ENCODE data around the gene RASGEF1B. TPM values are rescaled to one million over a fixed set of nuclear protein-coding genes. Genes with fewer than 3 reads are reported as not detected.

RASGEF1B gene
- total RNA-seq, 1 experiment from 2014 or later: not detected

- no peak overlapping the region for H3K27ac ChIP-seq
- DNase-seq (ENCODE audit: low read depth in 1 of 2, low spot score in 2 of 2): no peak
- no peak overlapping the region for H3K4me3 ChIP-seq
- no peaks in the 10 kb centered on the region; the same call in 1 of the 2 replicates for H3K9me3 ChIP-seq (replicated peaks)
- peaks cover 34% of the 10 kb centered on the region for H3K27me3 ChIP-seq (replicated peaks)
- H3K4me1 ChIP-seq (replicated peaks): peaks cover 11% of the 10 kb centered on the region
- H3K36me3 ChIP-seq: no peaks in the 10 kb centered on the region
Measured at GRCh38 chr4:81467672-81467964, 4.1 kb downstream of the RASGEF1B start.

- peaks cover 30% of the 10 kb centered on the region for H3K27me3 ChIP-seq (replicated peaks)
- no peaks in the 10 kb centered on the region for H3K36me3 ChIP-seq
- peaks cover 11% of the 10 kb centered on the region for H3K4me1 ChIP-seq (replicated peaks)
- peak; percentile 26 to 50 for DNase-seq (ENCODE audit: low read depth in 1 of 2, low spot score in 2 of 2)
- H3K27ac ChIP-seq: no peak overlapping the region
- H3K4me3 ChIP-seq: no peak overlapping the region
- H3K9me3 ChIP-seq (replicated peaks): no peaks in the 10 kb centered on the region; the same call in 1 of the 2 replicates
Measured at GRCh38 chr4:81466841-81467671, 4.7 kb downstream of the RASGEF1B start.

- no peak overlapping the region for H3K27ac ChIP-seq
Measured at GRCh38 chr4:81465406-81466340, 6.0 kb downstream of the RASGEF1B start.

GRCh38 chr4:81460834-81461233 lies 10.9 kb downstream of the RASGEF1B start:
- Histone ChIP-seq H3K36me3 (no peaks in the 10 kb centered on the region), H3K9me3 (replicated peaks) (no peaks in the 10 kb centered on the region), H3K27ac (no peak overlapping the region), H3K4me3 (no peak overlapping the region), H3K4me1 (replicated peaks) (no peaks in the 10 kb centered on the region), H3K27me3 (replicated peaks) (no peaks in the 10 kb centered on the region)
- DNase-seq (ENCODE audit: low read depth in 1 of 2, low spot score in 2 of 2): no peak

More at GRCh38 chr4:81465406-81466340, 6.0 kb downstream of the RASGEF1B start:
- Histone ChIP-seq H3K36me3 (no peaks in the 10 kb centered on the region), H3K4me3 (no peak overlapping the region), H3K4me1 (replicated peaks) (no peaks in the 10 kb centered on the region), H3K27me3 (replicated peaks) (peaks cover 17% of the 10 kb centered on the region), H3K9me3 (replicated peaks) (no peaks in the 10 kb centered on the region)
- no peak for DNase-seq (ENCODE audit: low read depth in 1 of 2, low spot score in 2 of 2)

- Histone ChIP-seq H3K4me3 (no peak overlapping the region), H3K27me3 (replicated peaks) (no peaks in the 10 kb centered on the region), H3K9me3 (replicated peaks) (no peaks in the 10 kb centered on the region), H3K4me1 (replicated peaks) (no peaks in the 10 kb centered on the region), H3K27ac (no peak overlapping the region), H3K36me3 (no peaks in the 10 kb centered on the region)
- DNase-seq (ENCODE audit: low read depth in 1 of 2, low spot score in 2 of 2): no peak
Measured at GRCh38 chr4:81460191-81460701, 11.5 kb downstream of the RASGEF1B start.

GRCh38 chr4:81459228-81459627 lies 12.5 kb downstream of the RASGEF1B start:
- Histone ChIP-seq H3K4me3 (no peak overlapping the region), H3K36me3 (no peaks in the 10 kb centered on the region), H3K27me3 (replicated peaks) (no peaks in the 10 kb centered on the region), H3K27ac (no peak overlapping the region), H3K4me1 (replicated peaks) (no peaks in the 10 kb centered on the region), H3K9me3 (replicated peaks) (no peaks in the 10 kb centered on the region)
- DNase-seq (ENCODE audit: low read depth in 1 of 2, low spot score in 2 of 2): no peak

GRCh38 chr4:81457921-81458520 lies 13.7 kb downstream of the RASGEF1B start:
- Histone ChIP-seq H3K27me3 (replicated peaks) (no peaks in the 10 kb centered on the region), H3K9me3 (replicated peaks) (no peaks in the 10 kb centered on the region), H3K27ac (no peak overlapping the region), H3K36me3 (no peaks in the 10 kb centered on the region), H3K4me3 (no peak overlapping the region), H3K4me1 (replicated peaks) (no peaks in the 10 kb centered on the region)
- DNase-seq (ENCODE audit: low read depth in 1 of 2, low spot score in 2 of 2): no peak

- H3K9me3 ChIP-seq (replicated peaks): no peaks in the 10 kb centered on the region
- no peak for DNase-seq (ENCODE audit: low read depth in 1 of 2, low spot score in 2 of 2)
- no peaks in the 10 kb centered on the region for H3K36me3 ChIP-seq
- H3K27ac ChIP-seq: no peak overlapping the region
- H3K4me3 ChIP-seq: no peak overlapping the region
- no peaks in the 10 kb centered on the region for H3K27me3 ChIP-seq (replicated peaks)
- H3K4me1 ChIP-seq (replicated peaks): no peaks in the 10 kb centered on the region
Measured at GRCh38 chr4:81457345-81457744, 14.4 kb downstream of the RASGEF1B start.

- Histone ChIP-seq H3K4me3 (no peak overlapping the region), H3K27ac (no peak overlapping the region), H3K9me3 (replicated peaks) (no peaks in the 10 kb centered on the region), H3K36me3 (no peaks in the 10 kb centered on the region), H3K4me1 (replicated peaks) (no peaks in the 10 kb centered on the region), H3K27me3 (replicated peaks) (no peaks in the 10 kb centered on the region)
- no peak for DNase-seq (ENCODE audit: low read depth in 1 of 2, low spot score in 2 of 2)
Measured at GRCh38 chr4:81455897-81456296, 15.8 kb downstream of the RASGEF1B start.

GRCh38 chr4:81454948-81455347 lies 16.8 kb downstream of the RASGEF1B start:
- Histone ChIP-seq H3K4me1 (replicated peaks) (no peaks in the 10 kb centered on the region), H3K27ac (no peak overlapping the region), H3K27me3 (replicated peaks) (no peaks in the 10 kb centered on the region), H3K9me3 (replicated peaks) (no peaks in the 10 kb centered on the region), H3K36me3 (no peaks in the 10 kb centered on the region), H3K4me3 (no peak overlapping the region)
- DNase-seq (ENCODE audit: low read depth in 1 of 2, low spot score in 2 of 2): no peak

GRCh38 chr4:81454499-81454898 lies 17.2 kb downstream of the RASGEF1B start:
- no peak for DNase-seq (ENCODE audit: low read depth in 1 of 2, low spot score in 2 of 2)
- H3K27me3 ChIP-seq (replicated peaks): no peaks in the 10 kb centered on the region
- H3K9me3 ChIP-seq (replicated peaks): no peaks in the 10 kb centered on the region
- H3K27ac ChIP-seq: no peak overlapping the region
- no peaks in the 10 kb centered on the region for H3K36me3 ChIP-seq
- H3K4me1 ChIP-seq (replicated peaks): no peaks in the 10 kb centered on the region
- H3K4me3 ChIP-seq: no peak overlapping the region

GRCh38 chr4:81453024-81453423 lies 18.7 kb downstream of the RASGEF1B start:
- Histone ChIP-seq H3K36me3 (no peaks in the 10 kb centered on the region), H3K4me1 (replicated peaks) (no peaks in the 10 kb centered on the region), H3K9me3 (replicated peaks) (no peaks in the 10 kb centered on the region), H3K27ac (no peak overlapping the region), H3K4me3 (no peak overlapping the region), H3K27me3 (replicated peaks) (no peaks in the 10 kb centered on the region)
- DNase-seq (ENCODE audit: low read depth in 1 of 2, low spot score in 2 of 2): no peak

- Histone ChIP-seq H3K4me3 (no peak overlapping the region), H3K4me1 (replicated peaks) (no peaks in the 10 kb centered on the region), H3K9me3 (replicated peaks) (no peaks in the 10 kb centered on the region), H3K27ac (no peak overlapping the region), H3K27me3 (replicated peaks) (no peaks in the 10 kb centered on the region), H3K36me3 (no peaks in the 10 kb centered on the region)
- DNase-seq (ENCODE audit: low read depth in 1 of 2, low spot score in 2 of 2): no peak
Measured at GRCh38 chr4:81452452-81453006, 19.2 kb downstream of the RASGEF1B start.
